HepG2 (cell line): Measurements from ENCODE around the gene CRYM. TPM values are rescaled to one million over a fixed set of nuclear protein-coding genes. Genes with fewer than 3 reads are reported as not detected.

Source experiments
- ATAC-seq: fragments of 200-7000 bp; cut with Tn5 transposase; 3 replicates; pipeline ENCODE4 v1.9.1; 2020; ENCODE audit warnings: mild to moderate bottlenecking, moderate library complexity
- BruUV-seq: library from RNA; stranded (reverse); fragments of 400-500 nt; replicated peaks from 2 replicates; lab custom pipeline; 2021; lab: Mats Ljungman, UMichigan
- CTCF ChIA-PET: fragments of 300-600 bp; formaldehyde crosslinking; extraction: SDS; loops from one replicate; lab custom pipeline; 2021; ENCODE audit warnings: low total read pairs, inconsistent platforms, low intra/inter-chr PET ratio; lab: Yijun Ruan, JAX
- POLR2A ChIA-PET: fragments of 350-600 bp; sonication (Branson Sonifier 250); formaldehyde crosslinking; loops from one replicate; lab custom pipeline; 2020; ENCODE audit warnings: antibody characterized with exemption, inconsistent platforms; lab: Yijun Ruan, JAX
- DNase-seq: peaks from one replicate; pipeline ENCODE4 v3.0.0-alpha.2; 2015; ENCODE audit warnings: low spot score
- FAIRE-seq: peaks from 3 replicates; lab custom pipeline; 2011; peaks lifted over from hg19 to GRCh38; lab: Jason Lieb, UNC
- H2AFZ ChIP-seq: one replicate; pipeline ENCODE4 v1.6.1; 2011; ENCODE audit warnings: low read length, inconsistent platforms
- H3K27ac ChIP-seq: fragments of 300-600 bp; 3 replicates; pipeline ENCODE4 v1.8.0; 2011; ENCODE audit warnings: mixed run types, mild to moderate bottlenecking, mixed read lengths, low read length, inconsistent platforms; ENCODE audit not compliant: insufficient read depth; ENCODE audit errors: extremely low read length
- H3K27me3 ChIP-seq, 2 experiments: fragments of 200-600 bp in 1 of 2; 2 replicates in 1 of 2; 3 replicates in 1 of 2; pipeline versions ENCODE4 v1.6.0 to v1.8.0; 2011; ENCODE audit warnings: low read length in 2 of 2, mild to moderate bottlenecking in 2 of 2, moderate library complexity in 2 of 2, inconsistent platforms in 1 of 2; ENCODE audit not compliant: insufficient read depth in 2 of 2, control insufficient read depth in 1 of 2
- H3K36me3 ChIP-seq, 2 experiments: fragments of 200-600 bp in 1 of 2; replicated peaks in 1 of 2; 2 replicates in 1 of 2; 3 replicates in 1 of 2; pipeline versions ENCODE4 v1.5.1 to v1.8.0; 2011; ENCODE audit warnings: low read length in 2 of 2, inconsistent platforms in 1 of 2; ENCODE audit not compliant: insufficient read depth in 2 of 2, control insufficient read depth in 1 of 2
- H3K4me1 ChIP-seq: 2 replicates; pipeline ENCODE4 v1.5.1; 2012; ENCODE audit warnings: low read length, inconsistent platforms; ENCODE audit not compliant: insufficient read depth
- H3K4me2 ChIP-seq: 2 replicates; pipeline ENCODE4 v1.6.0; 2011; ENCODE audit warnings: low read depth, low read length, inconsistent platforms
- H3K4me3 ChIP-seq, 3 experiments: fragments of 200-600 bp in 1 of 3; sonication (generic), shearing (Covaris generic) in 1 of 3; replicated peaks in 1 of 3; 2 replicates each; pipeline ENCODE4 v1.5.1; 2011 to 2016; ENCODE audit warnings: low read length in 3 of 3, inconsistent platforms in 2 of 3, low read depth in 2 of 3, mild to moderate bottlenecking in 2 of 3, control low read depth in 1 of 3, mixed read lengths in 1 of 3; ENCODE audit not compliant: insufficient read depth in 1 of 3
- H3K79me2 ChIP-seq: one replicate; pipeline ENCODE4 v1.6.1; 2011; ENCODE audit warnings: low read length, inconsistent platforms; ENCODE audit not compliant: insufficient read depth
- H3K9ac ChIP-seq: 2 replicates; pipeline ENCODE4 v1.6.0; 2011; ENCODE audit warnings: mild to moderate bottlenecking, low read depth, low read length, inconsistent platforms; ENCODE audit not compliant: insufficient read depth
- H3K9me3 ChIP-seq: 2 replicates; pipeline ENCODE4 v1.5.1; 2012; ENCODE audit warnings: mild to moderate bottlenecking, low read length
- H4K20me1 ChIP-seq: 2 replicates; pipeline ENCODE4 v1.6.0; 2011; ENCODE audit warnings: inconsistent platforms, mild to moderate bottlenecking, low read length, moderate library complexity; ENCODE audit not compliant: insufficient read depth
- BHLHE40 ChIP-seq: IDR thresholded peaks from 2 replicates; pipeline ENCODE4 v1.6.1; 2011; ENCODE audit warnings: low read length, improper control_type of control experiment
- DMTF1 ChIP-seq: sonication (generic); formaldehyde crosslinking; IDR thresholded peaks from 2 replicates; pipeline ENCODE4 v1.4.0; 2020; ENCODE audit warnings: mild to moderate bottlenecking, missing genetic modification reagents
- HMGXB3 ChIP-seq: sonication (generic); formaldehyde crosslinking; IDR thresholded peaks from 2 replicates; pipeline ENCODE4 v1.4.0; 2020; ENCODE audit warnings: missing genetic modification reagents, borderline replicate concordance
- HNRNPH1 ChIP-seq: fragments of 200-400 bp; formaldehyde crosslinking; optimal IDR thresholded peaks from 2 replicates; pipeline ENCODE3; 2017; ENCODE audit warnings: mild to moderate bottlenecking, low read depth, low read length
- PHF21A ChIP-seq: sonication (generic); formaldehyde crosslinking; IDR thresholded peaks from 2 replicates; pipeline ENCODE4 v1.5.0; 2020; ENCODE audit warnings: mild to moderate bottlenecking, missing genetic modification reagents
- PPARG ChIP-seq: conservative IDR thresholded peaks from 2 replicates; pipeline ENCODE4 v1.6.1; 2016; ENCODE audit warnings: missing biosample characterization, missing genetic modification reagents
- PRDM15 ChIP-seq: sonication (generic); formaldehyde crosslinking; IDR thresholded peaks from 2 replicates; pipeline ENCODE4 v1.4.0; 2020; ENCODE audit warnings: missing genetic modification reagents
- ZNF343 ChIP-seq: sonication (generic); formaldehyde crosslinking; IDR thresholded peaks from 2 replicates; pipeline ENCODE4 v1.4.0; 2020; ENCODE audit warnings: mild to moderate bottlenecking, missing genetic modification reagents
- ZNF547 ChIP-seq: sonication (generic); formaldehyde crosslinking; IDR thresholded peaks from 2 replicates; pipeline ENCODE4 v1.5.1; 2020; ENCODE audit warnings: mild to moderate bottlenecking, missing genetic modification reagents
- ZNF569 ChIP-seq: sonication (generic); formaldehyde crosslinking; IDR thresholded peaks from 2 replicates; pipeline ENCODE4 v1.5.0; 2020; ENCODE audit warnings: mild to moderate bottlenecking, missing genetic modification reagents, moderate library complexity, borderline replicate concordance
- ZNF619 ChIP-seq: sonication (generic); formaldehyde crosslinking; IDR thresholded peaks from 2 replicates; pipeline ENCODE4 v1.4.0; 2020; ENCODE audit warnings: mild to moderate bottlenecking, missing genetic modification reagents
- WGBS: methylation state at CpG from one replicate; pipeline ENCODE4 v1.1.6; 2017; ENCODE audit warnings: low lambda C conversion rate; 5-methylcytosine and 5-hydroxymethylcytosine counted together
- in situ Hi-C: cut with HindIII; loops from 2 replicates; pipeline ENCODE4 v1.10.0; 2017; ENCODE audit warnings: low pct_unique_long_range_greater_than_20kb; ENCODE audit not compliant: extremely low pct_ligation_motif_present
- intact Hi-C: fragments of 100-400 bp; cut with micrococcal nuclease; formaldehyde crosslinking; loops from one replicate; pipeline ENCODE4 v1.10.0; 2022; ENCODE audit not compliant: unreplicated experiment
- polyA plus RNA-seq, 8 experiments: library from polyadenylated mRNA; depleted of rRNA in 3 of 8; stranded (reverse) in 7 of 8; unstranded in 1 of 8; fragments of >200 nt; fragmentation: Illumina TruSeq in 4 of 8; extraction: Trizol in 4 of 8; gene quantifications; 2 replicates each; pipeline versions ENCODE4 v1.2.1 to v1.2.3, GENCODE V29; 2011 to 2016; ENCODE audit warnings: low read depth in 4 of 8, missing spikeins in 1 of 8, mixed read lengths in 1 of 8; ENCODE audit not compliant: insufficient read depth in 1 of 8
- total RNA-seq, 5 experiments: library from RNA; depleted of rRNA; stranded (reverse); fragments of >200 nt; fragmentation: Illumina TruSeq; extraction: Trizol; gene quantifications; 2 replicates each; pipeline ENCODE4 v1.2.3, GENCODE V29; 2016; ENCODE audit warnings: low read depth in 1 of 5
- TF ChIP-seq, protein P1 (sequence below): sonication (generic); formaldehyde crosslinking; IDR thresholded peaks from 2 replicates; pipeline ENCODE4 v1.5.0; 2020; ENCODE audit warnings: missing genetic modification reagents, mild to moderate bottlenecking, borderline replicate concordance

Gene CRYM
- total and polyA plus RNA-seq, 2 of the 13 experiments (the other 11 are each of a cell fraction or from before 2014, with no cell fraction given): 1.9 to 2.2 TPM

DNA sequence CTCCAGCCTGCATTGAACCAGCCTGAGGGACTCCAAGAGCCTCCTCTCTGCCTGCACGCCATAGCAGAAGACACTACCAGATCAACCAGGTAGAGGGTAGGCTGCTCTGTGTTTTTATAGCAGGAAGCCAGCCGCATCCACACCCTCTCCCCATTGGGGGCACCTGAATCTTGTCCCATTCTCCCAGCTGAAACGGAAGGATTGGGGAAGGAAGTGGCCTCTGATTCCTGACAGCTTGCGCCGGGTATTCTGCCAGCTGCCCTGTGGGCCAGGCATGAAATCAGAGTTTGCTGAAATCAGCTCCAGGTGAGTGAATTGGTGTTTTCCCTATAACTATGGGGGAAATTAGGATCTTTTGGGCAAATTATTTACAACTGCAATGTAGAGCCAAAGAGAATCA is 66.6 kb downstream of the CRYM start, which contains the start of gene ZP2:
ZP2 (minus strand) TSS at position 89 of the 400 bp plus-strand sequence; CDS start at position 62, 27 bp downstream.
- 69% methylated on average over 5 of the region's 5 CpGs for WGBS
- intact Hi-C loops: no loop called here
- ATAC-seq: no peak
- Histone ChIP-seq H3K4me2 (no peak within 1 kb of the TSS), H3K4me3 (no peak within 1 kb of the TSS), H3K36me3 (no peaks in the 10 kb centered on the region), H3K27me3 (peaks cover 0 to 7% of the 10 kb centered on the region in 2 experiments; a peak in 3 of 5 replicates), H3K9me3 (no peaks in the 10 kb centered on the region), H2AFZ (no peak within 1 kb of the TSS), H3K27ac (no peak within 1 kb of the TSS), H4K20me1 (no peaks in the 10 kb centered on the region), H3K4me1 (peaks cover 6% of the 10 kb centered on the region; the same call in 1 of the 2 replicates), H3K9ac (no peak within 1 kb of the TSS), H3K79me2 (no peaks in the 10 kb centered on the region)
- in situ Hi-C loops: no loop called here
- FAIRE-seq: no peak
- CTCF ChIA-PET: no interaction called here
- no peak for DNase-seq
- POLR2A ChIA-PET: interaction anchor here (1.4 kb wide), 1 partner anchor 22 kb away, joined by 4 read pairs; the partner anchor contains the start of gene ANKS4B
- BruUV-seq: no TSS peak
- TF ChIP-seq ZNF547: no peak
- TF ChIP-seq ZNF619: no peak
- TF ChIP-seq PPARG: no peak
- no peak for TF ChIP-seq DMTF1 (CRISPR knock-in tag)
- TF ChIP-seq BHLHE40: no peak
- TF ChIP-seq, protein P1, sequence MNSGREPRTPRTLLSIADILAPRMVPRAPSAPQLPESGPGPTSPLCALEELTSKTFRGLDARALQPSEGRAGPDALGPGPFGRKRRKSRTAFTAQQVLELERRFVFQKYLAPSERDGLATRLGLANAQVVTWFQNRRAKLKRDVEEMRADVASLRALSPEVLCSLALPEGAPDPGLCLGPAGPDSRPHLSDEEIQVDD (CRISPR knock-in tag): no peak
- no peak for TF ChIP-seq ZNF569 (CRISPR knock-in tag)
- TF ChIP-seq HNRNPH1: no peak
- no peak for TF ChIP-seq HMGXB3 (CRISPR knock-in tag)
- TF ChIP-seq ZNF343: no peak
- TF ChIP-seq PHF21A (CRISPR knock-in tag): no peak
- no peak for TF ChIP-seq PRDM15 (CRISPR knock-in tag)
